ENCODE results near the gene ATP13A2. TPM values are rescaled to one million over a fixed set of nuclear protein-coding genes. Genes with fewer than 3 reads are reported as not detected.
A peak's percentile ranks its signal among the peaks of the same experiment; 100 is the strongest.

The ATP13A2 gene
- total RNA-seq, 1 donor = 40.2 TPM

- H3K4me3 ChIP-seq (ENCODE audit: low read depth, low read length) = no peak overlapping the region
- DNase-seq (ENCODE audit: low read depth) = no peak
- TF ChIP-seq, protein P1, sequence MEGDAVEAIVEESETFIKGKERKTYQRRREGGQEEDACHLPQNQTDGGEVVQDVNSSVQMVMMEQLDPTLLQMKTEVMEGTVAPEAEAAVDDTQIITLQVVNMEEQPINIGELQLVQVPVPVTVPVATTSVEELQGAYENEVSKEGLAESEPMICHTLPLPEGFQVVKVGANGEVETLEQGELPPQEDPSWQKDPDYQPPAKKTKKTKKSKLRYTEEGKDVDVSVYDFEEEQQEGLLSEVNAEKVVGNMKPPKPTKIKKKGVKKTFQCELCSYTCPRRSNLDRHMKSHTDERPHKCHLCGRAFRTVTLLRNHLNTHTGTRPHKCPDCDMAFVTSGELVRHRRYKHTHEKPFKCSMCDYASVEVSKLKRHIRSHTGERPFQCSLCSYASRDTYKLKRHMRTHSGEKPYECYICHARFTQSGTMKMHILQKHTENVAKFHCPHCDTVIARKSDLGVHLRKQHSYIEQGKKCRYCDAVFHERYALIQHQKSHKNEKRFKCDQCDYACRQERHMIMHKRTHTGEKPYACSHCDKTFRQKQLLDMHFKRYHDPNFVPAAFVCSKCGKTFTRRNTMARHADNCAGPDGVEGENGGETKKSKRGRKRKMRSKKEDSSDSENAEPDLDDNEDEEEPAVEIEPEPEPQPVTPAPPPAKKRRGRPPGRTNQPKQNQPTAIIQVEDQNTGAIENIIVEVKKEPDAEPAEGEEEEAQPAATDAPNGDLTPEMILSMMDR (IDR thresholded peaks at IDR 0.05; ENCODE audit: insufficient read depth, low read depth, low read length) = no peak
These were observed 21.9 kb downstream of the ATP13A2 start for GRCh38 chr1:16989676-16990391.

- no peak for DNase-seq (ENCODE audit: low read depth)
- TF ChIP-seq, protein P1 (IDR thresholded peaks at IDR 0.05; ENCODE audit: insufficient read depth, low read depth, low read length) = no peak
- no peak overlapping the region for H3K4me3 ChIP-seq (ENCODE audit: low read depth, low read length)
These were observed 23.5 kb downstream of the ATP13A2 start for GRCh38 chr1:16988210-16988609.

GRCh38 chr1:16986962-16987361 lies 24.8 kb downstream of the ATP13A2 start:
- no peak overlapping the region for H3K4me3 ChIP-seq (ENCODE audit: low read depth, low read length)
- no peak for DNase-seq (ENCODE audit: low read depth)
- TF ChIP-seq, protein P1 (IDR thresholded peaks at IDR 0.05; ENCODE audit: insufficient read depth, low read depth, low read length) = peak; percentile 42

DNA sequence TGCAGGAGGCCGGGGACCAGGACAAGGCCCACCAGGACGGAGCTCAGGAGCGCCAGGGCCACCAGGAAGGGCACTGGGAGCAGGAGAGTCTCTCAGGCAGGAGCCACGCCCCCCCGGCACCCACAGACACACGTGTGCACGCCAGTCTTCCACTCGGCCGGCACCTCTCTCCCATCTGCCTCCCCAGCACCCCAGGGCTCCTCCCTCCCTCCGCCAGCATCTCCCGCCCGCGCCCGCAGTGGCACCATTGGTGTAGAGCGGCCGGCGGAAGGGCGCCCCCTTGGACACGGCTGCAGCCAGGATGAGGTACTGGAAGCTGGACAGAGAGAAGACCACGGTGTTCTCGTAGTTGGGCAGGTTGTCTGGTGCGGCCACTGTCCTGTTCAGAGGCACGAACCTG lies 25.2 kb downstream of the ATP13A2 start:
- DNase-seq (ENCODE audit: low read depth) = no peak
- TF ChIP-seq, protein P1 (IDR thresholded peaks at IDR 0.05; ENCODE audit: insufficient read depth, low read depth, low read length) = no peak
- H3K4me3 ChIP-seq (ENCODE audit: low read depth, low read length) = no peak overlapping the region

- DNase-seq (ENCODE audit: low read depth) = no peak
- TF ChIP-seq, protein P1 (IDR thresholded peaks at IDR 0.05; ENCODE audit: insufficient read depth, low read depth, low read length) = no peak
- H3K4me3 ChIP-seq (ENCODE audit: low read depth, low read length) = no peak overlapping the region
These were observed 25.6 kb downstream of the ATP13A2 start for GRCh38 chr1:16986113-16986512.

GRCh38 chr1:16984717-16985116 lies 27.0 kb downstream of the ATP13A2 start:
- peak; percentile 44 for DNase-seq (ENCODE audit: low read depth)
- TF ChIP-seq, protein P1 (IDR thresholded peaks at IDR 0.05; ENCODE audit: insufficient read depth, low read depth, low read length) = no peak
- H3K4me3 ChIP-seq (ENCODE audit: low read depth, low read length) = no peak overlapping the region

DNA sequence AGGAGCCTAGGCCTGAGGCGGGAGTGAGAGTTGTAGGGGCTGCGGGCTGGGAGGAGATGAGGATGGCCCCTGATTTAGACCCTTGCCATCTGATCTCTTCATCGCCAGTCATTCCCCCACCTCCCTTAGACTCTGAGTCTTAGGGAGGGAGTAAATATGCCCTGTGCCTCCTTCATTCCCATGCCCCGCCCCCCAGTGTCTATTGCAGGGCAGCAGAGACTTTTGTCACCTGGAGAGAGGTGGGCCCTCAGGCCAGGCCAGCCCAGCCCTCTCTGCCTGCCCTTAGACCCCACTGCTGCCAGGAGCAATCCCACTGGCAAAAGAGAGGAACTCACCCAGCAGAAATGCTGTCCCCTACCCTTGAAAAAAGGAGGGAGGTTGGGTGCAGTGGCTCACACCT lies 28.1 kb downstream of the ATP13A2 start:
- DNase-seq (ENCODE audit: low read depth) = no peak
- TF ChIP-seq, protein P1 (IDR thresholded peaks at IDR 0.05; ENCODE audit: insufficient read depth, low read depth, low read length) = no peak

More for the DNA sequence above, 28.1 kb downstream of the ATP13A2 start:
- H3K4me3 ChIP-seq (ENCODE audit: low read depth, low read length) = no peak overlapping the region
